Mammary epithelial cell (primary cell): ENCODE results near the gene MOV10L1.

Experiments used
- CTCF ChIP-seq, 2 donors: IDR thresholded peaks in 1 of 2; conservative IDR thresholded peaks in 1 of 2; 2 replicates each; pipeline ENCODE4 v1.5.1; 2011 to 2012; ENCODE audit warnings: inconsistent platforms in 2 of 2, low read length in 2 of 2, mild to moderate bottlenecking in 2 of 2, control low read depth in 1 of 2, low read depth in 1 of 2; ENCODE audit not compliant: insufficient read depth in 1 of 2; ENCODE audit errors: extremely low read depth in 1 of 2
- EZH2 ChIP-seq: IDR thresholded peaks from 2 replicates; pipeline ENCODE4 v1.6.1; 2012; ENCODE audit warnings: low read length, inconsistent platforms, borderline replicate concordance

- TF ChIP-seq CTCF (conservative IDR thresholded peaks at IDR 0.05 in 1 of 2, IDR thresholded peaks at IDR 0.05 in 1 of 2; ENCODE audit: extremely low read depth in 1 of 2, insufficient read depth in 1 of 2, low read depth in 1 of 2, low read length in 2 of 2) = no peak
- TF ChIP-seq EZH2 = no peak
Measured at GRCh38 chr22:50180727-50181521, 91.1 kb downstream of the MOV10L1 start.
